DMS 273 (cell line): ENCODE measurements around the gene TRIM63.

Experiments
- DNase-seq: peaks from one replicate; lab custom pipeline; 2025; ENCODE audit not compliant: unreplicated experiment; lab: John Stamatoyannopoulos, UW

TRIM63 gene

GRCh38 chr1:26019641-26020315 lies 47.7 kb downstream of the TRIM63 start:
- no peak for DNase-seq

DNA sequence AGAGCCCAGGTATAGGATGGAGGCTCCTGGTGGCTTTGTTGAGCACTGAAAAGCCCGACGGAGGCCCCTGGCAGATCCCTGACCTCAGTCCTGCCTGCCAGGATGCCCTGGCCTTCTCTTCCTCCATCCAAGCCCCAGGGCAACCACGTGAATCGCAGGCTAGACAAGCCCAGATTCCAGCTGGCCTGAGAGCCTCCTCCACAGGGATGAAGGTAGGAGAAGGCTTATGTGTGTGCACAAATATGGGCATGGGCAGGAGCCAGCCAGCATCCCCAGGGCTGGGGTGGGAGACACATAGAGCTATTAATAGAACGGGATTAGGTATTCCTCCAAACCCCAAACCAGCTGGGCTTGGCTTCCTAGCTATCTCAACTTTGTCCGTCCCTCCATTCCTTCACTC lies 49.8 kb downstream of the TRIM63 start:
- DNase-seq, result peak; percentile 54

GRCh38 chr1:26016953-26017545 lies 50.4 kb downstream of the TRIM63 start:
- no peak for DNase-seq

DNA sequence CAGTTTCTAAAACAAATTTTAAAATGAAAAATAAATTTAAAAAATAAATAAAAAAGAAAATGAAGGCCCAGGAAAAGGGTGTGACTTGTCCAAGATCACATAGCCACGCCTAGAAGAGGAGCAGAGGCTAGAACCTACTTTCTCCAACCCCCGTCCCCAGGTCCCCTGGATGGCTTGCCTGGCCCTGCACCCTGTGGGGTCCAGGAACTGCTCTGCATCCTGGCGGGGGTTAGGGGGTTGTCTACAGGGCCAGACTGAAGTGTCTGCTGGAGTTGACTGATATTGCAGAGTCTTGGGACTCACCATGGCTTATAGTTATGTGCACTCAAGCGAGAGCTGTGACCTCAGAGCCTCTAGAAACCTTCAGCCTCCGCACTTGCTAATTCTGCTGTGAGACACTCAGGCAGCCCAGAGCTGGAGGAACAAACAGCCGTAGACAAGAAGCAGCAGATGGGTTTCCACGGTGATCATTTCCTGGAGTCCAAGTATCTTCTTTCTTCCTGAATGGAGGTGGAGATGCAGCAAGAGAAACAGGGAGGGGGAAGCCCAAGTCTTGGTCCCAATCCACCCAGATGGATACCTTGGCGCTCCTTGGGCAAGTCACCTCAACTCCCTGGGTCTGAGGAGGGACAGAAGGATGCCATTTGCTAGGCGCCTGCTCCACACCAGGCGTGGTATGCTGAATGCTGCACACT lies 51.0 kb downstream of the TRIM63 start:
- DNase-seq, result peak; percentile 84

DNA sequence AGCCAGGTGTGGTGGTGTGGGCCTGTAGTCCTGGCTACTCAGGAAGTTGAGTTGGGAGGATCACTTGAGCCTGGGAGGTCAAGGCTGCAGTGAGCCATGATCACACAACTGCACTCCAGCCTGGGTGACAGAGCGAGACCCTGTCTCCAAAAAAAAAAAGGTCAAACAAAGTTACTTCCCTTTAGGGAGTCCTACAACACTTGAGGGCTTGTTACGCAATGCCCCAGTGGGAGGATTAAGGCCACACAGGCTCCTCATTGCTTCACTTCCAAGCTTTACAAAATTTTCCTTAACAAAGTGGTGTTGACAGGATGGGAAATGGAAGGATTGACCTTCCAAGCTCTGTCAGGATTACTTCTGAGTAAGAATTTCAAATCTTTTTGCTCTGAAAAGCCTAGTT lies 52.1 kb downstream of the TRIM63 start:
- no peak for DNase-seq

DNA sequence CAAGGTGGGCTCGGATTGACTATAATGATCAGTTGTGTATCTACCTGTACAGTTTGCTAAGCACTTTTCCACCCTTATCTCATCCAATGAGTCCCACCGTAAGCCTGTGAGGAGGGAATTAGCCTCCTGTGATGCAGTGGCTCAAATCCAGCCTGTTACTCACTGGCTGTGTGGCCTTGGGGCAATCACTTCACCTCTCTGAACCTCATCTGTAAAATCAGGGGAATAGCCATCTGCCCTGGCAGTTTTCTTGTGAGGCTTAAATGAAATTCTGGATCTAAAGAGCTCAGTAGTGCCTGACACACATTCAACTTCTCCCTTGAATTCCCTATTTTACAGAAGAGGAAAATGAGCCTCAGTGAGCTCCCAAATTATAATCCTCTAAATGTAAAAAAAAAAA lies 53.3 kb downstream of the TRIM63 start:
- DNase-seq, result no peak

GRCh38 chr1:26012864-26013263 lies 54.6 kb downstream of the TRIM63 start:
- peak; percentile 81 for DNase-seq

- no peak for DNase-seq
These were observed 56.6 kb downstream of the TRIM63 start for GRCh38 chr1:26010825-26011224.

- peak; percentile 71 for DNase-seq
These were observed 57.5 kb downstream of the TRIM63 start for GRCh38 chr1:26009796-26010447.

GRCh38 chr1:26006710-26007109 lies 60.7 kb downstream of the TRIM63 start:
- no peak for DNase-seq

DNA sequence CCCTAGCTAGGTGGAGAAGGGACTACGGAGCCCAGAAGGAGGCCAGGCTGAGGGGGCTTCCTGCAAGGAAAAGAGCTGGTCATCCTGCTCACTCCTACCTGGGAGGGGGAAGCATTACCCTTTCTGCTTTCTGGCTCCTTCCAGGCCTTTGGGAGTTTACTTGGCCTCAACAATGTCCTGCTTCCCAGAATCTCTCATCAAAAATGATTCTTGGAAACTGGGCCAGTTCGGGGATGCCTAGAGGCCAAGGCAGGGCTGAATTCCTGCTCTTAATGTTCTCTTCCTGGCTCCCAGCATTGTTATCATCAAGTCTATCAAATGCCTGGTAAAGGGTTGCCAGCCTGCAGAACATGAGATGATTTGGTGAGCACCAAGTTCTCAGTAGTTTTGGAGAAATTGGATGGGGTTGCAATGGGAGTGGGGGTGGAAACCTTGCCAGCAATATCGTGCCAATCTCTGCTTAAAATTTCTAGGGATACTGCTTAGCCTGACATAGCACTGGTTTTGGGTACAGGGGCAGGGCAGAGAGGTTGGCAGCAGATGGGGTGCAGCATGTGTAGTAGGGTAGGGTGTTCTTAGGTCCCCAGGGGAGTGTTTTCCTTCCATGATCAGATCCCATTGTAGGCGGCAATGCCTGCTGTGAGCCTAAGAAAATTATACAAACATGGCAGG lies 61.9 kb downstream of the TRIM63 start:
- no peak for DNase-seq

DNA sequence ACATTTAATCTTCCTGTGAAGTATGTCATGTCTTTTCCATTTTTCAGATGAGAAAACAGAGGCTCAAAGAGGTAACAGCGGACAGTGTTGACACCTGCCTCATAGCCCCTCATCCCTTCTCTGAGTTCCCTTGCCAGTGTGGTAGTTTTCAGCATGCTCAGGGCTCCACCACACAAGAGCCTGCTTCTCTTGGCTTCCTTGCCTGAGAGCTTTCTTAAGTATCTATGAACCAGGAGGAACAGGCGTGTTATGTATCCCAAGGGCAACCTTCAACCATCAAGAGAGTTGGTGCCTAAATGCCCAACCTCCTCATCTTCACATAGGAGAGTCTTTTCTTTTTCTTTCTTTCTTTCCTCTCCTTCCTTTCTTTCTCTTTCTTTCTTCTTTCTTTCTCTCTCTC lies 63.7 kb downstream of the TRIM63 start:
- DNase-seq, result no peak

DNA sequence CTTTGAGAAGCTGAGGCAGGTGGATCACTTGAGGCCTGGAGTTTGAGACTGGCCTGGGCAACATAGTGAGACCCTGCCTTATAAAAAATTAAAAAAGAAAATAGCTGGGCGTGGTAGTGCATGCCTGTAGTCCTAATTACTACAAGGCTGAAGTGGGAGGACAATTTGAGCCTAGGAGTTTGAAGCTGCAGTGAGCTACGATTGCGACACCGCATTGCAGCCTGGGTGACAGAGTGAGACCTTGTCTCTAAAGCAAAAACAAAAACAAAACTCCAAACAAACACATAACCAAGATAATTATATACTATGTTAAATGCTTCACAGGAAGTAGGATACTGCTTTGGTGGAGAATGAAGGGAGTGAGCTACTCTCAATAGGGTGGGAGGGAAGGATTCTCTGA lies 64.2 kb downstream of the TRIM63 start:
- no peak for DNase-seq
